Measurements from ENCODE around the gene CYSLTR2. TPM values are rescaled to one million over a fixed set of nuclear protein-coding genes. Genes with fewer than 3 reads are reported as not detected.

The CYSLTR2 gene
- total and polyA plus RNA-seq, 9 of the 15 experiments (the other 6 are each of a cell fraction or from before 2014, with no cell fraction given) = not detected

DNA sequence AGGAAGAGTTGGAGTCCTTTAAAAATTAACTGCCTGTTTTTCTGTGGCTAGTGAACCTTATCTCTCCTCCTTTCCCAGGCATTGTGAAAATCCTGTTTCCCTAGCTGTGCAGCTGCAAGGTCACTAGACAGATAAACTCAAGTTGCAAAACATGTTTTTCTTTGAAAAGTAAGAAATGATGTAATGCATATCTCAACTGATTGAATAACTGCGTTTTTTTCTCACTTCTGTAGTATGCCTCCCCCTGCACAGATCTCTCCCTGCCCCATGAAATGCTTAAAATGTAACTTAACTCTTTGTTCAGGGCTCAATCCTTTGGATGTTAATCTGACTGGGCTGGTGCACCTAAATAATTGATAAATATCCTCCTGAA, 27.7 kb upstream of the CYSLTR2 start:
- peak overlapping the region; percentile 84 for H3K27ac ChIP-seq (ENCODE audit: extremely low read depth, low read depth, low read length)
- H3K4me1 ChIP-seq (replicated peaks in 1 of 2; ENCODE audit: control insufficient read depth in 2 of 2, insufficient read depth in 2 of 2, low read length in 2 of 2) = peaks cover 0 to 19% of the 10 kb centered on the region in 2 experiments; a peak in 2 of 5 replicates
- no peaks in the 10 kb centered on the region for H4K20me1 ChIP-seq (replicated peaks; ENCODE audit: control insufficient read depth, insufficient read depth, low read length)
- peak overlapping the region in 1 of 2 experiments; percentile 49; a peak in 1 of 4 replicates for H3K9ac ChIP-seq (ENCODE audit: insufficient read depth in 1 of 2, low read depth in 2 of 2, low read length in 2 of 2)
- BruUV-seq (replicated peaks) = no TSS peak
- H3K4me3 ChIP-seq = no peak overlapping the region
- in situ Hi-C loops (cut with MboI) (no loop called here), intact Hi-C loops (cut with micrococcal nuclease) (no loop called here)
- peak overlapping the region; percentile 84 for H2AFZ ChIP-seq (ENCODE audit: low read depth, low read length)
- no peaks in the 10 kb centered on the region for H3K9me3 ChIP-seq (replicated peaks; ENCODE audit: control insufficient read depth, insufficient read depth, low read depth, low read length)
- DNase-seq (ENCODE audit: extremely low read depth in 1 of 4, low spot score in 3 of 4) = peak in 1 of 4 experiments; percentile 62
- no peaks in the 10 kb centered on the region for H3K27me3 ChIP-seq (ENCODE audit: control insufficient read depth in 2 of 2, insufficient read depth in 2 of 2, low read length in 2 of 2)
- H3K9me1 ChIP-seq (ENCODE audit: control insufficient read depth, insufficient read depth, low read length) = no peaks in the 10 kb centered on the region
- peak; percentile 68 for ATAC-seq
- no peaks in the 10 kb centered on the region for H3K79me2 ChIP-seq (ENCODE audit: control insufficient read depth, insufficient read depth, low read length)
- ChIA-PET POLR2A (interaction anchor here (1.0 kb wide), 1 partner anchor 112 kb away, joined by 3 read pairs; no protein-coding TSS in a partner anchor), CTCF (ENCODE audit: low intra/inter-chr PET ratio) (interaction anchor here (0.5 kb wide), 1 partner anchor 12 kb away, joined by 7 read pairs; no protein-coding TSS in a partner anchor)
- peak overlapping the region; percentile 27 for H3K4me2 ChIP-seq (ENCODE audit: insufficient read depth, low read length)
- WGBS (ENCODE audit: insufficient coverage, low coverage, missing lambda C conversion rate) = 0% methylated on average over 1 of the region's 1 CpG
- FAIRE-seq = peak; percentile 78
- H3K36me3 ChIP-seq (ENCODE audit: control insufficient read depth, insufficient read depth, low read length) = no peaks in the 10 kb centered on the region
- TF ChIP-seq ZNF224 (CRISPR knock-in tag; IDR thresholded peaks at IDR 0.05) (no peak), ARID1B (IDR thresholded peaks at IDR 0.05) (peak; percentile 88), GABPB1 (CRISPR knock-in tag; IDR thresholded peaks at IDR 0.05) (no peak), PURB (CRISPR knock-in tag; IDR thresholded peaks at IDR 0.05; ENCODE audit: low read depth) (no peak), ETV5 (CRISPR knock-in tag; IDR thresholded peaks at IDR 0.05; ENCODE audit: low read depth) (no peak), SMARCA4 (IDR thresholded peaks at IDR 0.05) (peak; percentile 82), ZKSCAN1 (IDR thresholded peaks at IDR 0.05; ENCODE audit: low read depth, low read length) (no peak), ZBTB7A (IDR thresholded peaks at IDR 0.05; ENCODE audit: borderline replicate concordance, control insufficient read depth, low read depth, low read length) (no peak), NR2C1 (IDR thresholded peaks at IDR 0.05) (no peak), NR2C1 (tag; IDR thresholded peaks at IDR 0.05) (peak; percentile 64), HSF4 (CRISPR knock-in tag; IDR thresholded peaks at IDR 0.05; ENCODE audit: borderline replicate concordance) (no peak), HDAC2 (IDR thresholded peaks at IDR 0.05) (peak; percentile 55; the same call in 1 of the 2 replicates), ZNF124 (CRISPR knock-in tag; IDR thresholded peaks at IDR 0.05) (no peak), DMBX1 (CRISPR knock-in tag; IDR thresholded peaks at IDR 0.05; ENCODE audit: borderline replicate concordance) (no peak), ZNF589 (CRISPR knock-in tag; IDR thresholded peaks at IDR 0.05; ENCODE audit: low read depth) (0 out of 2 replicates have a peak, but pooled peaks have one; percentile 54), SMC3 (conservative IDR thresholded peaks at IDR 0.05; ENCODE audit: insufficient read depth, low read depth, low read length) (no peak), NCOR1 (IDR thresholded peaks at IDR 0.05) (peak; percentile 78), ARID3B (CRISPR knock-in tag; IDR thresholded peaks at IDR 0.05; ENCODE audit: borderline replicate concordance) (no peak), NFIC (IDR thresholded peaks at IDR 0.05) (peak; percentile 15; the same call in 1 of the 2 replicates), SMAD4 (CRISPR knock-in tag; conservative IDR thresholded peaks at IDR 0.05) (peak; percentile 74; the same call in 1 of the 2 replicates), PCBP2 (IDR thresholded peaks at IDR 0.05; ENCODE audit: low read depth, low read length, poor library complexity, severe bottlenecking) (no peak), PHB2 (IDR thresholded peaks at IDR 0.05; ENCODE audit: low read depth) (no peak), TAL1 (IDR thresholded peaks at IDR 0.05) (peak; percentile 81)
- TF ChIP-seq, protein P1, sequence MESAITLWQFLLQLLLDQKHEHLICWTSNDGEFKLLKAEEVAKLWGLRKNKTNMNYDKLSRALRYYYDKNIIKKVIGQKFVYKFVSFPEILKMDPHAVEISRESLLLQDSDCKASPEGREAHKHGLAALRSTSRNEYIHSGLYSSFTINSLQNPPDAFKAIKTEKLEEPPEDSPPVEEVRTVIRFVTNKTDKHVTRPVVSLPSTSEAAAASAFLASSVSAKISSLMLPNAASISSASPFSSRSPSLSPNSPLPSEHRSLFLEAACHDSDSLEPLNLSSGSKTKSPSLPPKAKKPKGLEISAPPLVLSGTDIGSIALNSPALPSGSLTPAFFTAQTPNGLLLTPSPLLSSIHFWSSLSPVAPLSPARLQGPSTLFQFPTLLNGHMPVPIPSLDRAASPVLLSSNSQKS (CRISPR knock-in tag; IDR thresholded peaks at IDR 0.05) = no peak

Data from K562 (cell line).